ENCODE data around the gene MYH11.
"Not testable (repeated sequence)": the region's sequence is repeated elsewhere in the genome, so short reads cannot be mapped to it uniquely, and the experiment has no call there.

Gene MYH11

GRCh38 chr16:15729152-15729551 is 127.7 kb downstream of the MYH11 start:
- H3K9ac ChIP-seq (ENCODE audit: insufficient read length, low read depth): no peak overlapping the region
- H3K9me3 ChIP-seq (ENCODE audit: insufficient read depth, low read length): no peaks in the 10 kb centered on the region
- H3K4me3 ChIP-seq (ENCODE audit: insufficient read length, low read depth): no peak overlapping the region
- no peaks in the 10 kb centered on the region for H3K4me1 ChIP-seq (ENCODE audit: insufficient read depth, insufficient read length)
- no peaks in the 10 kb centered on the region for H3K27me3 ChIP-seq (ENCODE audit: insufficient read depth, insufficient read length)
- H3K36me3 ChIP-seq (ENCODE audit: insufficient read depth, insufficient read length, low read length): peaks cover 11% of the 10 kb centered on the region
- DNase-seq (ENCODE audit: low read depth, low spot score): no peak
- TF ChIP-seq YY1 (IDR thresholded peaks at IDR 0.05; ENCODE audit: insufficient read depth, insufficient read length) (no peak), SUZ12 (IDR thresholded peaks at IDR 0.05; ENCODE audit: extremely low read depth, insufficient read depth, insufficient read length) (no peak), ZNF274 (IDR thresholded peaks at IDR 0.05; ENCODE audit: low read depth, low read length) (no peak)

- H3K27me3 ChIP-seq (ENCODE audit: insufficient read depth, insufficient read length); H3K9me3 ChIP-seq (ENCODE audit: insufficient read depth, low read length); H3K4me1 ChIP-seq (ENCODE audit: insufficient read depth, insufficient read length); H3K4me3 ChIP-seq (ENCODE audit: insufficient read length, low read depth); DNase-seq (ENCODE audit: low read depth, low spot score); H3K9ac ChIP-seq (ENCODE audit: insufficient read length, low read depth): not testable (repeated sequence)
- peaks cover 12% of the 10 kb centered on the region for H3K36me3 ChIP-seq (ENCODE audit: insufficient read depth, insufficient read length, low read length)
These were observed 129.1 kb downstream of the MYH11 start for GRCh38 chr16:15727697-15728096.

GRCh38 chr16:15726715-15727114 is 130.1 kb downstream of the MYH11 start:
- Histone ChIP-seq H3K36me3 (ENCODE audit: insufficient read depth, insufficient read length, low read length) (peaks cover 12% of the 10 kb centered on the region), H3K4me1 (ENCODE audit: insufficient read depth, insufficient read length) (no peaks in the 10 kb centered on the region), H3K27me3 (ENCODE audit: insufficient read depth, insufficient read length) (no peaks in the 10 kb centered on the region), H3K9ac (ENCODE audit: insufficient read length, low read depth) (no peak overlapping the region), H3K4me3 (ENCODE audit: insufficient read length, low read depth) (no peak overlapping the region), H3K9me3 (ENCODE audit: insufficient read depth, low read length) (no peaks in the 10 kb centered on the region)
- TF ChIP-seq ZNF274 (IDR thresholded peaks at IDR 0.05; ENCODE audit: low read depth, low read length) (no peak), SUZ12 (IDR thresholded peaks at IDR 0.05; ENCODE audit: extremely low read depth, insufficient read depth, insufficient read length) (no peak), YY1 (IDR thresholded peaks at IDR 0.05; ENCODE audit: insufficient read depth, insufficient read length) (no peak)
- no peak for DNase-seq (ENCODE audit: low read depth, low spot score)

GRCh38 chr16:15725641-15726240 is 131.1 kb downstream of the MYH11 start:
- Histone ChIP-seq H3K4me3 (ENCODE audit: insufficient read length, low read depth) (no peak overlapping the region), H3K36me3 (ENCODE audit: insufficient read depth, insufficient read length, low read length) (peaks cover 12% of the 10 kb centered on the region), H3K9ac (ENCODE audit: insufficient read length, low read depth) (no peak overlapping the region), H3K4me1 (ENCODE audit: insufficient read depth, insufficient read length) (no peaks in the 10 kb centered on the region), H3K9me3 (ENCODE audit: insufficient read depth, low read length) (no peaks in the 10 kb centered on the region), H3K27me3 (ENCODE audit: insufficient read depth, insufficient read length) (no peaks in the 10 kb centered on the region)
- no peak for DNase-seq (ENCODE audit: low read depth, low spot score)
- TF ChIP-seq ZNF274 (IDR thresholded peaks at IDR 0.05; ENCODE audit: low read depth, low read length) (no peak), SUZ12 (IDR thresholded peaks at IDR 0.05; ENCODE audit: extremely low read depth, insufficient read depth, insufficient read length) (no peak)

- H3K9ac ChIP-seq (ENCODE audit: insufficient read length, low read depth): no peak overlapping the region
- no peak for DNase-seq (ENCODE audit: low read depth, low spot score)
- H3K4me1 ChIP-seq (ENCODE audit: insufficient read depth, insufficient read length): no peaks in the 10 kb centered on the region
- H3K9me3 ChIP-seq (ENCODE audit: insufficient read depth, low read length): no peaks in the 10 kb centered on the region
- no peaks in the 10 kb centered on the region for H3K27me3 ChIP-seq (ENCODE audit: insufficient read depth, insufficient read length)
- TF ChIP-seq ZNF274 (IDR thresholded peaks at IDR 0.05; ENCODE audit: low read depth, low read length) (no peak), YY1 (IDR thresholded peaks at IDR 0.05; ENCODE audit: insufficient read depth, insufficient read length) (no peak), SUZ12 (IDR thresholded peaks at IDR 0.05; ENCODE audit: extremely low read depth, insufficient read depth, insufficient read length) (no peak)
- no peak overlapping the region for H3K4me3 ChIP-seq (ENCODE audit: insufficient read length, low read depth)
- H3K36me3 ChIP-seq (ENCODE audit: insufficient read depth, insufficient read length, low read length): peaks cover 12% of the 10 kb centered on the region
These were observed 133.0 kb downstream of the MYH11 start for GRCh38 chr16:15723808-15724207.

- no peaks in the 10 kb centered on the region for H3K4me1 ChIP-seq (ENCODE audit: insufficient read depth, insufficient read length)
- TF ChIP-seq YY1 (IDR thresholded peaks at IDR 0.05; ENCODE audit: insufficient read depth, insufficient read length) (no peak), ZNF274 (IDR thresholded peaks at IDR 0.05; ENCODE audit: low read depth, low read length) (no peak), SUZ12 (IDR thresholded peaks at IDR 0.05; ENCODE audit: extremely low read depth, insufficient read depth, insufficient read length) (no peak)
- no peaks in the 10 kb centered on the region for H3K9me3 ChIP-seq (ENCODE audit: insufficient read depth, low read length)
- H3K36me3 ChIP-seq (ENCODE audit: insufficient read depth, insufficient read length, low read length): peaks cover 26% of the 10 kb centered on the region
- no peaks in the 10 kb centered on the region for H3K27me3 ChIP-seq (ENCODE audit: insufficient read depth, insufficient read length)
- no peak for DNase-seq (ENCODE audit: low read depth, low spot score)
- no peak overlapping the region for H3K9ac ChIP-seq (ENCODE audit: insufficient read length, low read depth)
- H3K4me3 ChIP-seq (ENCODE audit: insufficient read length, low read depth): no peak overlapping the region
These were observed 135.8 kb downstream of the MYH11 start for GRCh38 chr16:15721018-15721417.

GRCh38 chr16:15716694-15717447 is 140.0 kb downstream of the MYH11 start:
- Histone ChIP-seq H3K36me3 (ENCODE audit: insufficient read depth, insufficient read length, low read length) (peaks cover 14% of the 10 kb centered on the region), H3K4me1 (ENCODE audit: insufficient read depth, insufficient read length) (peaks cover 2% of the 10 kb centered on the region), H3K27me3 (ENCODE audit: insufficient read depth, insufficient read length) (no peaks in the 10 kb centered on the region), H3K9me3 (ENCODE audit: insufficient read depth, low read length) (no peaks in the 10 kb centered on the region), H3K9ac (ENCODE audit: insufficient read length, low read depth) (no peak overlapping the region), H3K4me3 (ENCODE audit: insufficient read length, low read depth) (no peak overlapping the region)
- DNase-seq (ENCODE audit: low read depth, low spot score): no peak
- TF ChIP-seq SUZ12 (IDR thresholded peaks at IDR 0.05; ENCODE audit: extremely low read depth, insufficient read depth, insufficient read length) (no peak), ZNF274 (IDR thresholded peaks at IDR 0.05; ENCODE audit: low read depth, low read length) (no peak), YY1 (IDR thresholded peaks at IDR 0.05; ENCODE audit: insufficient read depth, insufficient read length) (no peak)
